Naive thymus-derived CD4-positive, alpha-beta T cell (primary cell): Measurements from ENCODE around the gene GRIK2. TPM values are rescaled to one million over a fixed set of nuclear protein-coding genes. Genes with fewer than 3 reads are reported as not detected.

ENCODE experiments used
- ATAC-seq: fragments of 150-1000 bp; cut with Tn5 transposase; 2 replicates; pipeline ENCODE4 v1.10.0; 2021; ENCODE audit warnings: mild to moderate bottlenecking, moderate library complexity
- CTCF ChIA-PET: fragments of 350-600 bp; sonication (Branson Sonifier 250); formaldehyde crosslinking; loops from one replicate; lab custom pipeline; 2021; ENCODE audit warnings: antibody characterized with exemption; lab: Charles Lee
- POLR2A ChIA-PET: fragments of 350-600 bp; sonication (Branson Sonifier 250); formaldehyde crosslinking; loops from one replicate; lab custom pipeline; 2021; ENCODE audit warnings: antibody characterized with exemption, inconsistent platforms; lab: Charles Lee
- DNase-seq, 9 donors: peaks; one replicate each; pipeline versions ENCODE4 v3.0.0 to v3.0.0-alpha.2; 2020 to 2022; ENCODE audit warnings: mixed read lengths in 1 of 9
- H3K27ac ChIP-seq: one replicate; pipeline ENCODE4 v1.7.0; 2013; ENCODE audit warnings: mild to moderate bottlenecking, low read depth, low read length, moderate library complexity
- H3K27me3 ChIP-seq, 2 donors: one replicate each; pipeline ENCODE4 v1.7.0; 2013; ENCODE audit warnings: low read length in 2 of 2, mild to moderate bottlenecking in 2 of 2, moderate library complexity in 2 of 2; ENCODE audit not compliant: control insufficient read depth in 2 of 2, insufficient read depth in 2 of 2
- H3K36me3 ChIP-seq, 3 experiments: 1 replicate in 2 of 3; 2 replicates in 1 of 3; pipeline ENCODE4 v1.7.0; 2013; ENCODE audit warnings: low read length in 3 of 3, mild to moderate bottlenecking in 3 of 3, moderate library complexity in 1 of 3; ENCODE audit not compliant: insufficient read depth in 3 of 3, control insufficient read depth in 2 of 3
- H3K4me1 ChIP-seq, 2 donors: one replicate each; pipeline ENCODE4 v1.7.0; 2013; ENCODE audit warnings: low read length in 2 of 2, mild to moderate bottlenecking in 2 of 2, moderate library complexity in 1 of 2; ENCODE audit not compliant: control insufficient read depth in 2 of 2, insufficient read depth in 2 of 2
- H3K4me3 ChIP-seq: 2 replicates; pipeline ENCODE4 v1.7.0; 2013; ENCODE audit warnings: mild to moderate bottlenecking, low read length
- H3K9me3 ChIP-seq, 3 experiments: 1 replicate in 2 of 3; 2 replicates in 1 of 3; pipeline ENCODE4 v1.7.0; 2013; ENCODE audit warnings: low read length in 3 of 3; ENCODE audit not compliant: control insufficient read depth in 2 of 3
- H3K27ac Mint-ChIP-seq, 9 donors: one replicate each; pipeline ENCODE4 v1.8.0; 2020 to 2022; ENCODE audit warnings: mixed read lengths in 9 of 9, mild to moderate bottlenecking in 8 of 9, moderate library complexity in 5 of 9, inconsistent platforms in 2 of 9
- H3K27me3 Mint-ChIP-seq, 5 donors: one replicate each; pipeline ENCODE4 v1.8.0; 2021 to 2022; ENCODE audit warnings: mixed read lengths in 5 of 5, mild to moderate bottlenecking in 1 of 5
- H3K36me3 Mint-ChIP-seq, 5 donors: one replicate each; pipeline ENCODE4 v1.8.0; 2020 to 2022; ENCODE audit warnings: mixed read lengths in 5 of 5, mild to moderate bottlenecking in 3 of 5, inconsistent platforms in 1 of 5
- H3K4me1 Mint-ChIP-seq, 7 donors: one replicate each; pipeline ENCODE4 v1.8.0; 2020 to 2022; ENCODE audit warnings: mixed read lengths in 7 of 7, mild to moderate bottlenecking in 3 of 7, inconsistent platforms in 1 of 7
- H3K4me3 Mint-ChIP-seq, 10 donors: one replicate each; pipeline ENCODE4 v1.8.0; 2020 to 2022; ENCODE audit warnings: mild to moderate bottlenecking in 10 of 10, mixed read lengths in 10 of 10, moderate library complexity in 6 of 10, inconsistent platforms in 2 of 10
- H3K9me3 Mint-ChIP-seq, 11 donors: one replicate each; pipeline ENCODE4 v1.8.0; 2020 to 2022; ENCODE audit warnings: mixed read lengths in 11 of 11, mild to moderate bottlenecking in 4 of 11, inconsistent platforms in 1 of 11, moderate library complexity in 1 of 11
- intact Hi-C, 2 donors: fragments of 100-400 bp; cut with micrococcal nuclease; formaldehyde crosslinking; loops; one replicate each; pipeline ENCODE4 v1.15.1; 2023
- polyA plus RNA-seq, 2 donors: library from polyadenylated mRNA; unstranded; fragments of 300-500 nt; fragmentation: Illumina TruSeq; gene quantifications; one replicate each; pipeline ENCODE4 v1.2.3, GENCODE V29; 2021
- total RNA-seq, 6 experiments: library from RNA in 5 of 6; stranded (reverse) in 5 of 6; gene quantifications; 1 replicate in 5 of 6; 2 replicates in 1 of 6; pipeline ENCODE4 v1.2.3 and lab custom pipeline; 2021 to 2026

GRIK2 gene
- total and polyA plus RNA-seq, 7 experiments from 2014 or later, result 0.16 to 0.22 TPM; not detected in 5

- H3K27me3 ChIP-seq, result no peaks in the 10 kb centered on the region
- no peaks in the 10 kb centered on the region for H3K4me1 ChIP-seq
- no peaks in the 10 kb centered on the region for H3K36me3 ChIP-seq
- H3K27ac Mint-ChIP-seq, result no peak overlapping the region
- ChIA-PET CTCF (no interaction called here), POLR2A (no interaction called here)
- H3K9me3 Mint-ChIP-seq, result peaks cover 0 to 4% (median 0%) of the 10 kb centered on the region in 11 donors
- no peaks in the 10 kb centered on the region for H3K27me3 Mint-ChIP-seq
- H3K9me3 ChIP-seq, result no peaks in the 10 kb centered on the region
- no peaks in the 10 kb centered on the region for H3K36me3 Mint-ChIP-seq
- DNase-seq (no peak), ATAC-seq (no peak)
- no peaks in the 10 kb centered on the region for H3K4me1 Mint-ChIP-seq
- H3K4me3 Mint-ChIP-seq, result no peak overlapping the region
- H3K27ac ChIP-seq, result no peak overlapping the region
- no peak overlapping the region for H3K4me3 ChIP-seq
- intact Hi-C loops, result no loop called here
Observed at GRCh38 chr6:101716810-101717209, 323.3 kb downstream of the GRIK2 start.

GRCh38 chr6:101719521-101719920 lies 326.0 kb downstream of the GRIK2 start:
- no peaks in the 10 kb centered on the region for H3K36me3 ChIP-seq
- no peaks in the 10 kb centered on the region for H3K4me1 ChIP-seq
- CTCF ChIA-PET, result no interaction called here
- DNase-seq, result no peak
- Mint-ChIP-seq H3K4me1 (no peaks in the 10 kb centered on the region), H3K9me3 (peaks cover 0 to 4% (median 0%) of the 10 kb centered on the region in 11 donors), H3K36me3 (no peaks in the 10 kb centered on the region), H3K4me3 (no peak overlapping the region), H3K27ac (no peak overlapping the region), H3K27me3 (no peaks in the 10 kb centered on the region)
- intact Hi-C loops, result no loop called here
- H3K27ac ChIP-seq, result no peak overlapping the region
- no peak for ATAC-seq
- no peak overlapping the region for H3K4me3 ChIP-seq
- no peaks in the 10 kb centered on the region for H3K9me3 ChIP-seq
- POLR2A ChIA-PET, result no interaction called here
- no peaks in the 10 kb centered on the region for H3K27me3 ChIP-seq

- Mint-ChIP-seq H3K9me3 (peaks cover 0 to 11% (median 0%) of the 10 kb centered on the region in 11 donors), H3K4me3 (no peak overlapping the region), H3K27me3 (no peaks in the 10 kb centered on the region), H3K27ac (no peak overlapping the region), H3K4me1 (peaks cover 0 to under 1% (median 0%) of the 10 kb centered on the region in 7 donors), H3K36me3 (no peaks in the 10 kb centered on the region)
- no peak for DNase-seq
- CTCF ChIA-PET, result interaction anchor here (0.6 kb wide), 1 partner anchor 56 kb away, joined by 3 read pairs; no protein-coding TSS in a partner anchor
- H3K4me1 ChIP-seq, result no peaks in the 10 kb centered on the region
- ATAC-seq, result no peak
- no peak overlapping the region for H3K4me3 ChIP-seq
- no peaks in the 10 kb centered on the region for H3K36me3 ChIP-seq
- no peak overlapping the region for H3K27ac ChIP-seq
- no peaks in the 10 kb centered on the region for H3K9me3 ChIP-seq
- POLR2A ChIA-PET, result no interaction called here
- no peaks in the 10 kb centered on the region for H3K27me3 ChIP-seq
- intact Hi-C loops, result no loop called here
Observed at GRCh38 chr6:101722471-101722870, 329.0 kb downstream of the GRIK2 start.

- H3K27me3 Mint-ChIP-seq, result no peaks in the 10 kb centered on the region
- Histone ChIP-seq H3K36me3 (no peaks in the 10 kb centered on the region), H3K27ac (no peak overlapping the region), H3K9me3 (no peaks in the 10 kb centered on the region), H3K4me1 (no peaks in the 10 kb centered on the region), H3K4me3 (no peak overlapping the region), H3K27me3 (no peaks in the 10 kb centered on the region)
- peaks cover 0 to 11% (median 0%) of the 10 kb centered on the region in 11 donors for H3K9me3 Mint-ChIP-seq
- POLR2A ChIA-PET, result no interaction called here
- H3K27ac Mint-ChIP-seq, result no peak overlapping the region
- no peaks in the 10 kb centered on the region for H3K36me3 Mint-ChIP-seq
- DNase-seq (no peak), ATAC-seq (no peak)
- intact Hi-C loops, result no loop called here
- no peak overlapping the region for H3K4me3 Mint-ChIP-seq
- peaks cover 0 to 2% (median 0%) of the 10 kb centered on the region in 7 donors for H3K4me1 Mint-ChIP-seq
- CTCF ChIA-PET, result interaction anchor here (0.6 kb wide), 1 partner anchor 57 kb away, joined by 3 read pairs; no protein-coding TSS in a partner anchor
Observed at GRCh38 chr6:101722991-101723579, 329.6 kb downstream of the GRIK2 start.

GRCh38 chr6:101728388-101728787 lies 334.9 kb downstream of the GRIK2 start:
- Histone ChIP-seq H3K27ac (no peak overlapping the region), H3K4me1 (no peaks in the 10 kb centered on the region), H3K27me3 (no peaks in the 10 kb centered on the region), H3K9me3 (no peaks in the 10 kb centered on the region), H3K36me3 (no peaks in the 10 kb centered on the region), H3K4me3 (no peak overlapping the region)
- H3K27me3 Mint-ChIP-seq, result no peaks in the 10 kb centered on the region
- intact Hi-C loops, result no loop called here
- H3K27ac Mint-ChIP-seq, result no peak overlapping the region
- H3K4me3 Mint-ChIP-seq, result no peak overlapping the region
- peaks cover 0 to 5% (median 0%) of the 10 kb centered on the region in 7 donors for H3K4me1 Mint-ChIP-seq
- peaks cover 0 to 20% (median 0%) of the 10 kb centered on the region in 11 donors for H3K9me3 Mint-ChIP-seq
- no peaks in the 10 kb centered on the region for H3K36me3 Mint-ChIP-seq
- no peak for ATAC-seq
- ChIA-PET POLR2A (no interaction called here), CTCF (no interaction called here)
- no peak for DNase-seq

GRCh38 chr6:101728956-101729355 lies 335.4 kb downstream of the GRIK2 start:
- ChIA-PET POLR2A (no interaction called here), CTCF (no interaction called here)
- H3K36me3 Mint-ChIP-seq, result no peaks in the 10 kb centered on the region
- H3K27ac ChIP-seq, result no peak overlapping the region
- H3K4me3 ChIP-seq, result no peak overlapping the region
- H3K4me1 Mint-ChIP-seq, result peaks cover 0 to 5% (median 0%) of the 10 kb centered on the region in 7 donors
- H3K4me3 Mint-ChIP-seq, result no peak overlapping the region
- intact Hi-C loops, result no loop called here
- no peaks in the 10 kb centered on the region for H3K27me3 Mint-ChIP-seq
- no peak for ATAC-seq
- no peaks in the 10 kb centered on the region for H3K4me1 ChIP-seq
- no peaks in the 10 kb centered on the region for H3K9me3 ChIP-seq
- H3K27ac Mint-ChIP-seq, result no peak overlapping the region
- no peak for DNase-seq
- H3K9me3 Mint-ChIP-seq, result peaks cover 0 to 23% (median 0%) of the 10 kb centered on the region in 11 donors
- H3K27me3 ChIP-seq, result no peaks in the 10 kb centered on the region
- no peaks in the 10 kb centered on the region for H3K36me3 ChIP-seq

- H3K36me3 ChIP-seq, result no peaks in the 10 kb centered on the region
- ATAC-seq, result no peak
- no peaks in the 10 kb centered on the region for H3K36me3 Mint-ChIP-seq
- H3K4me1 ChIP-seq, result no peaks in the 10 kb centered on the region
- no peak overlapping the region for H3K4me3 Mint-ChIP-seq
- H3K27me3 Mint-ChIP-seq, result no peaks in the 10 kb centered on the region
- no peak for DNase-seq
- no peaks in the 10 kb centered on the region for H3K9me3 ChIP-seq
- peaks cover 0 to 22% (median 4%) of the 10 kb centered on the region in 11 donors for H3K9me3 Mint-ChIP-seq
- no peaks in the 10 kb centered on the region for H3K27me3 ChIP-seq
- peaks cover 0 to 5% (median 0%) of the 10 kb centered on the region in 7 donors for H3K4me1 Mint-ChIP-seq
- H3K27ac Mint-ChIP-seq, result no peak overlapping the region
- no peak overlapping the region for H3K4me3 ChIP-seq
- POLR2A ChIA-PET, result no interaction called here
- H3K27ac ChIP-seq, result no peak overlapping the region
- CTCF ChIA-PET, result no interaction called here
- intact Hi-C loops, result no loop called here
Observed at GRCh38 chr6:101730954-101731353, 337.4 kb downstream of the GRIK2 start.
